Measurements from ENCODE around the gene WRAP73. TPM values are rescaled to one million over a fixed set of nuclear protein-coding genes. Genes with fewer than 3 reads are reported as not detected.

Gene WRAP73
- polyA plus RNA-seq, 2 of the 4 experiments (the other 2 are of a cell fraction), result 15.4 to 16.1 TPM

DNA sequence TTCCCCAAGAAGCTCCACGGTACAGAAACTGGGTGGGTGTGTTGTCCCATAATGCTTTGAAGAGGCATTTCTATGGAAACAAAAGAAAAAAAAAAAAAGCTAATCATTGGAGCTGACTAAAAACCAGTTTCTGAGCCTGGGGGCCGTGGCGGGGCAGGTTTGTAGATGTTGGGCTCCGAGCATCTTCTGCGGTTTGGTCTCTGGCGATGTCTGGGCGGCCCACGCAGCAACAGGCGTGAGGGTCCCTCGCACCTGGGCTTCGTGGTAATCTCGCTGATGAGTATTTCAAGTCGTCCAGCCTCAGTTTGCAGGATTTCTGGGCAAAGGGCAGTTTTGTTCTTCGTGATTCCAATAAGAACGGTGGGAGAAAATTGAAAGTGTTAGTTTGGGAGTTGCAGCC lies 9.2 kb upstream of the WRAP73 start:
- ChIA-PET POLR2A (no interaction called here), CTCF (no interaction called here)
- DNase-seq (ENCODE audit: low read depth in 1 of 2, low spot score in 1 of 2), result no peak
- H3K4me3 ChIP-seq, result no peak overlapping the region
- no peaks in the 10 kb centered on the region for H3K9me3 ChIP-seq
- H3K4me1 ChIP-seq, result no peaks in the 10 kb centered on the region
- FAIRE-seq, result no peak
- WGBS (ENCODE audit: missing lambda C conversion rate), result 80% methylated on average over 15 of the region's 15 CpGs
- TF ChIP-seq JUN (IDR thresholded peaks at IDR 0.05), result no peak
- TF ChIP-seq, protein P1, sequence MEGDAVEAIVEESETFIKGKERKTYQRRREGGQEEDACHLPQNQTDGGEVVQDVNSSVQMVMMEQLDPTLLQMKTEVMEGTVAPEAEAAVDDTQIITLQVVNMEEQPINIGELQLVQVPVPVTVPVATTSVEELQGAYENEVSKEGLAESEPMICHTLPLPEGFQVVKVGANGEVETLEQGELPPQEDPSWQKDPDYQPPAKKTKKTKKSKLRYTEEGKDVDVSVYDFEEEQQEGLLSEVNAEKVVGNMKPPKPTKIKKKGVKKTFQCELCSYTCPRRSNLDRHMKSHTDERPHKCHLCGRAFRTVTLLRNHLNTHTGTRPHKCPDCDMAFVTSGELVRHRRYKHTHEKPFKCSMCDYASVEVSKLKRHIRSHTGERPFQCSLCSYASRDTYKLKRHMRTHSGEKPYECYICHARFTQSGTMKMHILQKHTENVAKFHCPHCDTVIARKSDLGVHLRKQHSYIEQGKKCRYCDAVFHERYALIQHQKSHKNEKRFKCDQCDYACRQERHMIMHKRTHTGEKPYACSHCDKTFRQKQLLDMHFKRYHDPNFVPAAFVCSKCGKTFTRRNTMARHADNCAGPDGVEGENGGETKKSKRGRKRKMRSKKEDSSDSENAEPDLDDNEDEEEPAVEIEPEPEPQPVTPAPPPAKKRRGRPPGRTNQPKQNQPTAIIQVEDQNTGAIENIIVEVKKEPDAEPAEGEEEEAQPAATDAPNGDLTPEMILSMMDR (IDR thresholded peaks at IDR 0.05), result no peak
- TF ChIP-seq, protein P2, sequence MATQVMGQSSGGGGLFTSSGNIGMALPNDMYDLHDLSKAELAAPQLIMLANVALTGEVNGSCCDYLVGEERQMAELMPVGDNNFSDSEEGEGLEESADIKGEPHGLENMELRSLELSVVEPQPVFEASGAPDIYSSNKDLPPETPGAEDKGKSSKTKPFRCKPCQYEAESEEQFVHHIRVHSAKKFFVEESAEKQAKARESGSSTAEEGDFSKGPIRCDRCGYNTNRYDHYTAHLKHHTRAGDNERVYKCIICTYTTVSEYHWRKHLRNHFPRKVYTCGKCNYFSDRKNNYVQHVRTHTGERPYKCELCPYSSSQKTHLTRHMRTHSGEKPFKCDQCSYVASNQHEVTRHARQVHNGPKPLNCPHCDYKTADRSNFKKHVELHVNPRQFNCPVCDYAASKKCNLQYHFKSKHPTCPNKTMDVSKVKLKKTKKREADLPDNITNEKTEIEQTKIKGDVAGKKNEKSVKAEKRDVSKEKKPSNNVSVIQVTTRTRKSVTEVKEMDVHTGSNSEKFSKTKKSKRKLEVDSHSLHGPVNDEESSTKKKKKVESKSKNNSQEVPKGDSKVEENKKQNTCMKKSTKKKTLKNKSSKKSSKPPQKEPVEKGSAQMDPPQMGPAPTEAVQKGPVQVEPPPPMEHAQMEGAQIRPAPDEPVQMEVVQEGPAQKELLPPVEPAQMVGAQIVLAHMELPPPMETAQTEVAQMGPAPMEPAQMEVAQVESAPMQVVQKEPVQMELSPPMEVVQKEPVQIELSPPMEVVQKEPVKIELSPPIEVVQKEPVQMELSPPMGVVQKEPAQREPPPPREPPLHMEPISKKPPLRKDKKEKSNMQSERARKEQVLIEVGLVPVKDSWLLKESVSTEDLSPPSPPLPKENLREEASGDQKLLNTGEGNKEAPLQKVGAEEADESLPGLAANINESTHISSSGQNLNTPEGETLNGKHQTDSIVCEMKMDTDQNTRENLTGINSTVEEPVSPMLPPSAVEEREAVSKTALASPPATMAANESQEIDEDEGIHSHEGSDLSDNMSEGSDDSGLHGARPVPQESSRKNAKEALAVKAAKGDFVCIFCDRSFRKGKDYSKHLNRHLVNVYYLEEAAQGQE (IDR thresholded peaks at IDR 0.05), result no peak
- TF ChIP-seq CBX2 (IDR thresholded peaks at IDR 0.05; ENCODE audit: borderline replicate concordance, low read depth), result no peak
- TF ChIP-seq RCOR1 (IDR thresholded peaks at IDR 0.05; ENCODE audit: low read depth, low read length), result no peak
- no peak for TF ChIP-seq KDM5A (IDR thresholded peaks at IDR 0.05)
- no peak for TF ChIP-seq FOXS1 (CRISPR knock-in tag; IDR thresholded peaks at IDR 0.05)
- no peak for TF ChIP-seq MAZ (IDR thresholded peaks at IDR 0.05; ENCODE audit: borderline replicate concordance, low read depth, low read length)
- no peak for ATAC-seq
- no peak overlapping the region for H3K4me2 ChIP-seq
- H3K27ac ChIP-seq, result no peak overlapping the region

DNA sequence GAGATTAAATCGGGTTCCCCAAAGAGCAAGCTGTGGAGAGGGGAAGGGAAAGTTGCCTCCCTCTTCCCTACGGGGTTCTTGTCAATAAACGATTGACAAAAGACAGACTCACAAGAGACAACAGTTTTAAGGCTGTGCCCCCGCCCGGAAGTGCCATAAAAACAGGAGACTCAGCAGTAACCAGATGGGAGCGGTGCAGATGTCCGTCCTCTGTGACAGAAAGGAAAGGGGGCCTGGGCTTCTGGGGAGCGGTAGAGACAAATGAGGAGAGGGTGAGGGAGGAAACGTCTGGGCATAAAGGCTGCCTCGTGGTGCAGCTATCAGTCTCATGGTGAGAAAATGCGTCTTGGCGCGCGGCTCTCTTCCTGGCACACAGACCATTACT lies 8.3 kb upstream of the WRAP73 start:
- TF ChIP-seq TP53 (CRISPR knock-in tag; IDR thresholded peaks at IDR 0.05) (no peak), ZSCAN20 (CRISPR knock-in tag; IDR thresholded peaks at IDR 0.05) (no peak), HEYL (CRISPR knock-in tag; IDR thresholded peaks at IDR 0.05) (no peak), NR3C1 (IDR thresholded peaks at IDR 0.05) (no peak), BHLHE40 (IDR thresholded peaks at IDR 0.05; ENCODE audit: low read depth, low read length) (no peak)
- TF ChIP-seq, protein P2 (IDR thresholded peaks at IDR 0.05), result no peak
- Histone ChIP-seq H3K9me3 (no peaks in the 10 kb centered on the region), H3K27ac (no peak overlapping the region), H3K4me3 (no peak overlapping the region), H3K4me2 (no peak overlapping the region), H3K4me1 (no peaks in the 10 kb centered on the region)
- FAIRE-seq (no peak), ATAC-seq (no peak), DNase-seq (ENCODE audit: low read depth in 1 of 2, low spot score in 1 of 2) (no peak)
- ChIA-PET POLR2A (no interaction called here), CTCF (no interaction called here)
- WGBS (ENCODE audit: missing lambda C conversion rate), result 64% methylated on average over 14 of the region's 14 CpGs

DNA sequence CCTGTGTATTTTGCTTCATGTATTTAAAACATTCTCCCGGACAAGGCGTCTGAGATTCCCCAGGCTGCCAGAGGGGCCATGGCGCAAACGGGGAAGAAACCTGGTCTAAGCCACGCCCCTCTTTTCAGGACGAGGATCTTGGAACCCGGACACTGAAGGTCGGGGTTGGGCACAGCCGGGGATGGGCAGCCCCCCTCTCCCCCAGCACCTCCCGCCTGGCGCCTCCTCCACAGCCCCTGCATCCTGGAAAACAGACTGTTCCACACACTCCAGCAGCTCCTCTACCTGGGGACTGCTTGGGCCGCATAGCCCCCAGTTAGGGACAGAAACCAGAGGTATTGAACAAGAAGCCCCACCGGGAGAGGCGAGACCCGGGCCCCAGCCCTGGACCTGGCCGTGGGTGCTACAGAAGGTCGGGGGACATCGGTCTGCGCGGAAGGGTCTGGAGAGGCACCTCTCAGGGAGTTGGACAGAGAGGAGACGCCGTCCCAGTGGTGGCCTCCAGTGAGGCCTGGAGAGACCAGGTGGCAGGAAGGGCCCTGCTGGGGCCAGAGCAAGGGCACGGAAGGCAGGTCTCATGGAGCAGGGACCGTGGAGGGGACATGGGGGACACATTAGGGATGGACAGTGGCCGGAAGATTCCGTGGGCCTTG lies 7.8 kb upstream of the WRAP73 start:
- FAIRE-seq, result no peak
- 66% methylated on average over 24 of the region's 26 CpGs for WGBS (ENCODE audit: missing lambda C conversion rate)

More for the DNA sequence above, 7.8 kb upstream of the WRAP73 start:
- TF ChIP-seq CEBPB (IDR thresholded peaks at IDR 0.05) (no peak), ZSCAN20 (CRISPR knock-in tag; IDR thresholded peaks at IDR 0.05) (no peak)
- H3K4me3 ChIP-seq, result no peak overlapping the region
- no peak overlapping the region for H3K27ac ChIP-seq
- POLR2A ChIA-PET, result no interaction called here
- no peaks in the 10 kb centered on the region for H3K9me3 ChIP-seq
- no peak for DNase-seq (ENCODE audit: low read depth in 1 of 2, low spot score in 1 of 2)
- no peaks in the 10 kb centered on the region for H3K4me1 ChIP-seq
- H3K4me2 ChIP-seq, result no peak overlapping the region
- no peak for ATAC-seq
- CTCF ChIA-PET, result no interaction called here
